Prostate gland (tissue), 2 donors: ENCODE results near the gene FOXN1.
A peak's percentile ranks its signal among the peaks of the same experiment; 100 is the strongest.

Experiments
- POLR2AphosphoS5 ChIP-seq: sonication (generic); formaldehyde crosslinking; IDR thresholded peaks from one replicate; pipeline ENCODE4 v1.6.1; 2017; ENCODE audit warnings: antibody characterized with exemption
- TF ChIP-seq, protein P1 (sequence below), 4 experiments: fragments of 200-600 bp in 2 of 4; fragments of 450-650 bp in 2 of 4; sonication (generic) in 2 of 4; IDR thresholded peaks; 1 replicate in 3 of 4; 2 replicates in 1 of 4; pipeline ENCODE4 v1.5.1; 2016 to 2019; ENCODE audit warnings: antibody characterized with exemption in 4 of 4, mild to moderate bottlenecking in 2 of 4, moderate library complexity in 2 of 4

- peak; percentile 100 for TF ChIP-seq POLR2AphosphoS5
- TF ChIP-seq, protein P1, sequence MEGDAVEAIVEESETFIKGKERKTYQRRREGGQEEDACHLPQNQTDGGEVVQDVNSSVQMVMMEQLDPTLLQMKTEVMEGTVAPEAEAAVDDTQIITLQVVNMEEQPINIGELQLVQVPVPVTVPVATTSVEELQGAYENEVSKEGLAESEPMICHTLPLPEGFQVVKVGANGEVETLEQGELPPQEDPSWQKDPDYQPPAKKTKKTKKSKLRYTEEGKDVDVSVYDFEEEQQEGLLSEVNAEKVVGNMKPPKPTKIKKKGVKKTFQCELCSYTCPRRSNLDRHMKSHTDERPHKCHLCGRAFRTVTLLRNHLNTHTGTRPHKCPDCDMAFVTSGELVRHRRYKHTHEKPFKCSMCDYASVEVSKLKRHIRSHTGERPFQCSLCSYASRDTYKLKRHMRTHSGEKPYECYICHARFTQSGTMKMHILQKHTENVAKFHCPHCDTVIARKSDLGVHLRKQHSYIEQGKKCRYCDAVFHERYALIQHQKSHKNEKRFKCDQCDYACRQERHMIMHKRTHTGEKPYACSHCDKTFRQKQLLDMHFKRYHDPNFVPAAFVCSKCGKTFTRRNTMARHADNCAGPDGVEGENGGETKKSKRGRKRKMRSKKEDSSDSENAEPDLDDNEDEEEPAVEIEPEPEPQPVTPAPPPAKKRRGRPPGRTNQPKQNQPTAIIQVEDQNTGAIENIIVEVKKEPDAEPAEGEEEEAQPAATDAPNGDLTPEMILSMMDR (IDR thresholded peaks at IDR 0.05), result peak in 2 of 4 experiments; percentile 8 to 19
Measured at GRCh38 chr17:28576758-28577465, 70.8 kb downstream of the FOXN1 start, which contains the start of gene ALDOC.
